AG10803 (cell line): ENCODE results near the gene TMC4.
A peak's percentile ranks its signal among the peaks of the same experiment; 100 is the strongest.

ENCODE experiments used
- DNase-seq: peaks from one replicate; pipeline ENCODE4 v3.0.0; 2010; ENCODE audit warnings: low read depth
- H3K4me3 ChIP-seq: 2 replicates; pipeline ENCODE4 v1.5.1; 2011; ENCODE audit warnings: mild to moderate bottlenecking, low read length, control low read depth
- CTCF ChIP-seq: conservative IDR thresholded peaks from 2 replicates; pipeline ENCODE4 v1.5.1; 2011; ENCODE audit warnings: mild to moderate bottlenecking, low read length, control low read depth, inconsistent platforms

TMC4 gene

DNA sequence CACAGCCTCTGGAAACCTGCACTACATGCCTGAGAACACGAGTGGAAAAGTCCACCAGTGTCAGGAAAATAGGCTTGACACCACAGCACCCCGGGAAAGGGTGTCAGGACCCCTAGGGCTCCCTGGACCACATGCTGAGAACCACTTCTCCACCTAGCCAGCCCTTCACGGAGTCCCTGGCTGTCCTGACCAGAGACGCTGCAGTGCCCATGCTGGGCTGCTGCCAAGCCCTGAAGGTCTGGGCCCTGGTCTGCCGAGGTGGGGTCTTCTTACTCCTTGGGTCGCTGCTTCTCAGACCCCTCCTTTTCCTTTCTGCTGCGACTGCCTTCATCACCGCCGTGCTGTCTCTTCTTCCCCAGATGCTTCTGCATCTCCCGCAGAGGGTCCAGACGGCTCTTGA lies 16.5 kb downstream of the TMC4 start:
- no peak for TF ChIP-seq CTCF
- no peak overlapping the region for H3K4me3 ChIP-seq
- DNase-seq = no peak

- H3K4me3 ChIP-seq = no peak overlapping the region
- no peak for TF ChIP-seq CTCF
- no peak for DNase-seq
Measured at GRCh38 chr19:54155694-54156093, 17.3 kb downstream of the TMC4 start.

DNA sequence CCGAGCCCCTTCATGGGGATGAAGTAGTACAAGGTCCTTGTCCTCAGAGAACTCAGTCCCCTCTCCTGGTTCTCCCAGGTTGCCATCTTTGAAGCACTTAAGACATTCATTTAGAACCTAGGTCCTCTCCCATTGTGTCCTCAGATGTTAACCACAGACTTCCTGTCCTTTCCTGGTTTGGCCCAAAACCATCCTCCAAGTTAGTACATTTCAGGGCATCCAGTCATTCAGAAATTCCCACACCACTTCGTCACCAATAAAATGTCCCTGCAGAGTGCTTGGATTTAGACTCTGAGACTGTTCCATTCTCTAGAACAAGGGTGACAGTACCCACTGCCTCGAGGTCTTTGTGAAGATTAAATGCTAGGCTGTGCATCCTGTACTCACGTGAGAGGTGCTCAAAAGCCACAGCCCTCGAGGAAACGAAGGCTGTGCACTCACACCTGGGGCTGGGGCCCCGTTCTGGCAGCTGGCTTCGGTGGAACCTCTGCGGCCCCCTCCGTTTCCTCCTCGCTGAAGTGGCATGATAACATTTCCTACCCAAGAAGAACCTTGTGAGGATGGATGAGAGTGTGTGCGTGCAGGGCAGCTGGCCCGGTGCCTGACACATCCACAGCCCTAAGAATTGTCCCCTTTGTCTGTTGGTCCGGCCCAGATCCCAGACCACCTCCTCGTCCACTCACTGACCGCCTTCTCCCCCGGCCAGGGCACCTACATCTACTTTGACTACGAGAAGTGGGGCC lies 18.2 kb downstream of the TMC4 start:
- H3K4me3 ChIP-seq = no peak overlapping the region
- TF ChIP-seq CTCF = no peak
- peak; percentile 66 for DNase-seq

DNA sequence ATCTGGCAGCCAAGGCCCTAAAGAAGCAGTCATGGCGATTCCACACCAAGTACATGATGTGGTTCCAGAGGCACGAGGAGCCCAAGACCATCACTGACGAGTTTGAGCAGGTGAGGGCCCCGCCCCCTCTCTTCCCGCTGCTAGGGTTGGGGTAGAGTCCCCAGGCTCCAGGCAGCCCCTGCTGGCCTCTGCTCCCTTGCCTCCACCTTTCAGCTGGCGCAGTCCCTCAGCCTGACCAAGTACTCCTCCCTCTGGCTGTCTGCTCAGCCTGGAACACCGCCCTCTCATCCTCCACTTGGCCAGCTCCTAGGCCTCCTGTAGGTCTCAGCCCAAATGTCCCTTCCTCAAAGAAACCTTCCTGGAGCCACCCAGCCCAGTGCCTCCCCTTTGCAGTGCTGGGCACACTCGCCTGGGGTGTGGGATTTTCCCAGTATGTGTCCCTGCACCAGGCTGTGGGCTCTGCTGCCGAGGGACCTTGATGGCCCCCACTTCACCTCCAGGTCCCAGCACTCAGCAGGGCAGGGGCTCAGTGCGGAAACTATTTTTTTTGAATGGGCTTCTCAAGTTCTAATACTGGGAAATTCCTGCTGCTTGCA lies 19.1 kb downstream of the TMC4 start:
- no peak for TF ChIP-seq CTCF
- no peak overlapping the region for H3K4me3 ChIP-seq
- DNase-seq = no peak

DNA sequence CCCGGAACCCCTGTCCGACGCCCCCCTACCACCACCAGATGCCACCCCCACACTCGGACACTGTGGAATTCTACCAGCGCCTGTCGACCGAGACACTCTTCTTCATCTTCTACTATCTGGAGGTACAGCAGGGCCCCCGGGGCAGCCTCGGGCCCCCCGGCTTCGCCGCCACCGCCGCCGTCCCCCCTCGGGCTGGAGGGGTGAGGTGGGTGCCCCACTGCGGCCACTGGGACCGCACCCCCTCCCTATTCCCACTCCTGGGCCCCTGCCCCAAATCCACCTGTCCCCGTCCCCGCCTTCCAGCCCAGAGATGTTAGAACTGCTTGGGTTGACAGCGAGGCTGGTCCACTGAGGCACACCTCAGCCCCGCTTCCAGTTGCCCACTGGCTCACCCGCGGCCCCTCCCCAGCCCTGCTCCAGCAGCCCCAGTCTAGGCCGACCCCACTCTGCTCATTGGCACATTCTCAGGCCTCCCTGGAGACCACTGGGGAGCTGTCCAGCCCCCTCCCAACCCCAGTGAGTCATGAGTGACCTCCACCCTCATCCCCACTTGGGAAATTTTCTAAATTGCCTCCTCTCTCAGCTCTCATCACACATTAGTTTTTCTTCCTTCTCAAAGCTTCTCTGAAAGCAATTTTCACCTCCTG lies 20.0 kb downstream of the TMC4 start:
- no peak for DNase-seq
- H3K4me3 ChIP-seq = no peak overlapping the region
- TF ChIP-seq CTCF = no peak

GRCh38 chr19:54152267-54152666 lies 20.7 kb downstream of the TMC4 start:
- TF ChIP-seq CTCF = no peak
- no peak for DNase-seq
- no peak overlapping the region for H3K4me3 ChIP-seq

GRCh38 chr19:54151362-54152035 lies 21.5 kb downstream of the TMC4 start:
- H3K4me3 ChIP-seq = no peak overlapping the region
- no peak for TF ChIP-seq CTCF
- DNase-seq = no peak
